ENCODE data around the gene TMEM40.
"Not testable (repeated sequence)": the region's sequence is repeated elsewhere in the genome, so short reads cannot be mapped to it uniquely, and the experiment has no call there.

TMEM40 gene

DNA sequence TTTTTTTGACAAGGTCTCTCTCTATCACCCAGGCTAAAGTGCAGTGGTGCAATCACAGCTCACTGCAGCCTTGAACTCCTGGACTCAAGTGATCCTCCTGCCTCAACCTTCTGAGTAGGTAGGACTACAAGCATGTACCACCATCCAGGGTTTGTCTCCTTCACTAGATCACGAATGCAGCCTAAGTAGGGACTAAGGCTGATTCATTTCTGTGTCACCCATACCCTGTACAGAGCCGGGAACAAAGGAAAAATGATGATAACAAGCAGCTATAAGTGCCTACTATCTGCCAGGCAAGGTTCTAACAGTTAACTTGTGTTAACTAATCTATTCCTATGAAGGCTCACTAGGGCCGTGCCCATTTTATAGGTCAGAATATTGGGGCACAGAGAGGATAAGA lies 7.0 kb downstream of the TMEM40 start:
- no peak for DNase-seq (ENCODE audit: low spot score)

DNA sequence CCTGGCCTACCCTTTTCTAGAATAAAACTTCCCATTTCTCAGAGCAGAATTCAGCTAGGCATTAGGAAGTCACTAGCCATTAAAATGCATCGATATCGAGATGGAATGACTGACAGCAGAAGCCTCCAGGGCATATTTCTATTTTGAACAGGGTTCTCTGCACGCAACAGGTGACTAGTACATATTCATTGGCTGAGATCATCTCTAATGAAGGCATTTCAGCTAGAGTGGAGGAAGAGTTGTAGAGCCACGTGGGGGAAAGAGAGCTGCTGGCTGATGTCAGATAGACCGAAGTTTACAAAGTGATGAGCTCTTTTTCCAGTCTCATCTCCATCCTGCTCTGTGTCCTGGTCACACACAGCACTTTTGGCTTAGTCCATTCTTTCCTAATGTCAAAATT lies 7.5 kb downstream of the TMEM40 start:
- DNase-seq (ENCODE audit: low spot score), result no peak

DNA sequence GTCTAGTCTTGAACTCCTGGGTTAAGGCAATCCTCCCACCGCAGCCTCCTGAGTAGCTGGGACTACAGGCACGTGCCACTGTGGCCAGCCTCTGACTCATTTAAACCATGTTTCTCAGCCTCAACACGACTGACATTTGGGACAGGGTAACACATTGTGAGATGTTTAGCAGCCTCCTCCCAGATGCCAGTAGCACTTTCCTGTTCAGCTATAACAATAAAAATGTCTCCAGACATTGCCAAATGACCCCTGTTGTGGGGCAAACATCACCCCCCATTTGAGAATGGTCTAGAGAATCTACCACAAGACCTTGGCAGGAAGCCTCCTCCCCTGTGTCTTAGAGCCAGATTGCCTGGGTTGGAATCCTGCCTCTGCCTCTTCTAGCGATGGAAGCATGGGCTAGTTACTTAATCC lies 8.4 kb downstream of the TMEM40 start:
- DNase-seq (ENCODE audit: low spot score), result no peak

DNA sequence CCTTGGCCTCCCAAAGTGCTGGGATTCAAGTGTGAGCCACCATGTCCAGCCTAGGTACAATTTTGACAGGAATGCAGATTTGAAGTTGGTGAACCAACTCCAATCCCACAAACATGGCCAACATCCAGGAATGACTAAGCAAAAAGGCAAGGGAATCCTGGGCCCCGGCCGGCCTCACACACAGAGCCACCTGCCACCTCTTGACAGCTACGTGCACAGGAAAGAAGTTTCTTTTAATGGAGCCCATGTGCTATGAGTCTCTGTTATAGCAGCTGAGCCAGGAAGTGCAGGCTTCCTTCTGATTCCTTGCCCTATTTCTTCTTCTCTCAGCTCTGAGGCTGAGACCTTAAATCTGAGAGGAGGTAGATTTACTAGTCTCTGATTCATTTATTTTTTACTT lies 8.8 kb downstream of the TMEM40 start:
- no peak for DNase-seq (ENCODE audit: low spot score)

DNA sequence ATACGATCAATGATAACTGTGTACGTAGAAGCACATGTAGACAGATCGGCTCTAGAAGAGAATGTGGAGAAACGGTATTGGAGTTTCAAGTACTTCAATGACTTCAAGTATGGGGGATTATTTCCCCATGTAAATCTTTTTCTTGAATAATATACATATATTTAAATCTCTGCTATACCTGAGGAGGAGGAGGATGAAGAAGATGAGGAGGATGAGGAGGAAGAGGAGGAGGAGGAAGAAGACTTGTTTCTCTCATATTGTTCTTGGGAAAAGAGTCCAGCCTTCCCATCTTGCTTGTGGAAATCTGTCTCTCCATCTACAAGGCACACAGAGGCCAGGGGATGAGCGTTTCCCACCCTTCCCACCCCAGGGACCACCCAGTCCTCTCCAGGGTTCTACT lies 10.6 kb downstream of the TMEM40 start:
- DNase-seq (ENCODE audit: low spot score), result no peak

DNA sequence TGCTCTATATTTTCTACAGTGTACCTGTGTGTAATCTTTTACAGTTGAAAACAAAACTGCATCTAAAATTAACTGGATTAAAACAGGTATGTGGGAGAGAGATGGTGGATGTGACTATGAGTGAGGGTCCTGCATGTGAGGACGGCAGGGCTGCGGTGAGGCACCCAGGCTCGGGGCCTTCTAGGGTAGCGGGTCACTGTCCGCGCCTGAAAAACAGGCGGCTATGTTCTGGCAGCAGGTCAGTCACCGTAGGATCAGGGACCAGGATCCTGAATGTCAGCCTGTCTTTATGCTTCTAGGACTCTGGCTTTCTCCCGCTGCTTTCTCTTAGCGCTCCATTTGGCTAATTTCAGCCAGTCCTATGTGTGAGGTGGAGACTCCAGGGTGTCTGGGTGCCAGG lies 12.6 kb downstream of the TMEM40 start:
- DNase-seq (ENCODE audit: low spot score), result no peak

DNA sequence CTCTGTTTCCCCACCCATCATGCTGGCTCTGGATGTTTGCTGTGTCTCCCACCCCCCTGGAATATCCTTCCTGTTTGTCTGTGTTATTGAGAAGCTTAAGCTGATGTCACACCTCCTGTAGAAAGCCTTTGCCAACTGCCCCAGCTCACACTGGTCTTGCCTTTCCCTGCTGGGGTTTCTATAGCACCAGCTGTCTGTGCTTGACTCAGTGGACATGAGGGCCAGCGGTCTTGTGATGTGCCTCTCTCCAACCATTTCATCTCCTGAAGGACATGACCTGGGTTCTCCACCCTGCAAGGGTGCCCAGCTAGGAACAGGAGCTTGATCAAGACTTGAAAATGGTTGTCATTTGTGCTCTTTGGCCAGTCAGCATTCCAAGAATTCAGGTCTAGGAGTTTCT lies 14.7 kb downstream of the TMEM40 start:
- no peak for DNase-seq (ENCODE audit: low spot score)

DNA sequence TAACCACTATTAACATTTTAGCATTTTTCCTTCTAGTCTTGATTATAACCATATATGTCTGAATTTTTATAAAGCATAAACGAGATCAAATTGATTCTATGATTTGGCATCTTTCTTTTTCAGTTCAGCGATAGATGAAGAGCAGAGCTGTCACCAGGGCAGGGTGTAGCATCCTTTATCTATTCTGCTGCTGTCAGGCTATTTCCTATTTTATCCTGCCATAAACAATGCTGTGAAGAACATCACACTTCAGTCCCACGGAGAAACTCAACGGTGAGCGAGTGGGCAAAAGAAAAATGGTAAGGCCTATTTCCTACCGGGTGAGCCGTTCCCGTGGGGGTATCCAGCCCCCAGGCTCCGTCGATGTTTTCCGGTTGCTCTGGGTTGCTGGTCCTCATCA lies 15.5 kb downstream of the TMEM40 start:
- DNase-seq (ENCODE audit: low spot score), result no peak

DNA sequence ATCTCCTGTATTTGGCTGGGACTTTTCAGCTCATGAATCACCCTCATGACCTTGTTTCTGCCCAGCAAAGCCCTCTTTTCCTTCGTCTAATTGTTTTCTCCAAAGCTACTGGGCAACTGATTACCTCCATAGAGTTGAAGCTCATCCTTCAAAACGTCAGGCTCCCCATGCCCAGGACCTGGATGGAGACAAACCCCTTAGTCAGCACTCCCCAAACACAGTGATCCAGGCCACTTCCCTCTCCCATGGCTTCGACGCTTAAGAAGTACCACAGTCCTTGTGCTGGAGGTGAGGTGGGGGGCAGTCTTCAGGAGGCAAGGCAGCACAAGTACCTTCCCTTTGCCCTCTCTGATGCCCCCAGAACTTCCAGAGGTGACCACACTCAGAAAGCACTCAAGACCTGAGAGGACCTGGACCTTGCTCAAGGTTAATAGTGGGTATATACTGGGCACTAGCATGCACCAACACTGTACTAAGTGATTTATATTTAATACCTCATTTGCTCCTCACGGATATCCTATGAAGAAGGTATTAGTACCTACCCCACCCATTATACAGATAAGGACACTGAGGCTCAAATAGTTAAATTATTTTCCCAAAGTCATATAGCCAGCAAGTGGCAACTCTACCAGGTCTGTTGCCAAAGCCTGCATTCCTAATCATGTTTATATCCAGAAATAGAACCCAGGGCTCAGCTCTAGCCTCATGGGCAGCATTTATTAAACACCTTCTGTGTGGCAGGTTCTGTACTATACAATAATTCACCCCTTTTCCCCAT lies 16.5 kb downstream of the TMEM40 start:
- DNase-seq (ENCODE audit: low spot score), result no peak

DNA sequence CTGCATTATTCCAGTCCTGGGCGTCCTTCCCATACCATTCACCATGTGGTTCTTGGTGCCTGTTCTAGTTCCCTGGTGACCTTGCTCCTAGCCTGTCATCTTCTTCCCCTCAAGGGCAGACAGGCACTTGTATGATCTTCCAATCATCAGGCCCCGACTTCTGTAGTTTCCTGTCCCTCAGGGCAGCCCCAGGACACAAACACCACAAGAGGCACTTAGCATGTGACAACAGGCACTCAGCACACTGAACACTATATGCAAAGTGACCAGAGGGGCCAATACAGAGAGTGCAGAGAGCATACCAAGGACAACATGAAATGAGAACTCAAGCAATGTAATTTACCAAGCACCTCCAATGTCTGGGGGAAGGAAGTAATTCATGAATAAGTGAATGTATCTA lies 17.9 kb downstream of the TMEM40 start:
- no peak for DNase-seq (ENCODE audit: low spot score)

DNA sequence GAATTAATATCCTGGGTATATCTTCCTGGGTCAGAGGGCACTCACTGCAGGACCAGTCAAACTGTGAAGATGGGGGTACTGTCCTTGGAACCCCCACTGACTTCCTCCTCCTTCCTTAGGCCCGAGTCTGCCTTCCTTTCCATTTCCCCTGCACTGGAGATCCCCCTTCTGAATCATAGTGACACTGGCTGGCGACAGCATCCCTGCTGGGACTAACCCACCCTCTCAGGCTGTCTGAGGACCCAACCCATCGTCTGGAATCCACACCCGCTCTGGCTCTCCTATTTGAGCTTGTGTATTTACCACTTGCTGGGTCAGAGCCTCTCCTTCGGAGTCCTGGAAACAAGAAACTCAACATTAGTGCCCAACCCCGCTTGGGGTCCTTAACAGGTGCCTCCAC lies 21.2 kb downstream of the TMEM40 start:
- no peak for DNase-seq (ENCODE audit: low spot score)

DNA sequence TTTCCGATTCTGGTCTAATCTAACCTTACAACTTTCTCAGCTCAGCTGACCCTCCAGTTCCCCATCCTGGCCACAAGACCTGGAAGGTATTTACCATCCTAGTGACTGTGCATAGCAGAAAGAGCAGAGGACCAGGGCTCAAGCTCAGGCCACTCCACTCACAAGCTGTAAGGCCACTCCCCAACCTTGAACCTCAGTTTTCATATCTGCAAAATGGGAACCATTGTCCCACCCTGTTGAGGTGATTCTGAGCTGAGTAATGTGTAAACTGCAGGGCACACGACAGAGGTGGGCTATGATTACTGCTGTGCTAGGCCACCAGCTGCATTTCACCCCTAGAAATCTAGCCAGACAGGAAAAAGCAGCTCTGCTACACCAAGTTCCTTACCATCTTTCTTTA lies 21.7 kb downstream of the TMEM40 start:
- DNase-seq (ENCODE audit: low spot score), result no peak

DNA sequence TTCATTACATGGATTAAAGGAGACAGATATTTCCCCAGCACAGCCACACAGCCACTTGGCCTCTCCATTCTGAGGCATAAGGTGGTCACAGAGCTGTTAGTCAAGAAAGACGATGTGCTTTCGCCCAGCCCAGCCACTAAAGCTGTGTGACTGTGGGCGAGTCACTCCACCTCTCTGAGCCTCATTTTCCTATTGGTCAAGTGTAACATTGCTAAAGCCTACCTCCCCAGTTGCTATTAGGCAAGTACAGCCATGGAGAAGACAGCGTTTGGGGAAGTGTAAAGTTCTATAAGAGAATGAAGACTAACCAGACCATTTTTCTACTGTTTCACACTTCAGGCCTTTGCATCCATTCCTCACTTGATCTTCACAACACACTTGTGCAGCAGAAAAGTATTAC lies 24.1 kb downstream of the TMEM40 start:
- no peak for DNase-seq (ENCODE audit: low spot score)

DNA sequence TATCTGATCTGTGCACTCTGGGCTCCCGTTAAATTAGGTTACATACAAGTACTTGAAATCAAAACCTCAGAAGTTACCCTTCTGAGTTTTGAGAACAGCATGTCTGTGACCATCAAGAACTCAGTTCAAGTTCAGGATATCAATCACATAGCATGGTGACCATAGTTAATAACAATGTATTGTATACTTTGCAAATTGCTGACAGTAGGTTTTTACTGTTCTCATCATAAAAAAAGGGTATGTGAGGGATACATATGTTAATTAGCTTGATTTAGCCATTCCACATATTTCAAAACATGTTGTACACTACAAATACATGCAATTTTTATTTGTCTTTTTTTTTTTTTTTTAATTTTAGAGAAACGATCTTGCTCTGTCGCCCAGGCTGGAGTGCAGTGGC lies 25.5 kb downstream of the TMEM40 start:
- DNase-seq (ENCODE audit: low spot score), result no peak

DNA sequence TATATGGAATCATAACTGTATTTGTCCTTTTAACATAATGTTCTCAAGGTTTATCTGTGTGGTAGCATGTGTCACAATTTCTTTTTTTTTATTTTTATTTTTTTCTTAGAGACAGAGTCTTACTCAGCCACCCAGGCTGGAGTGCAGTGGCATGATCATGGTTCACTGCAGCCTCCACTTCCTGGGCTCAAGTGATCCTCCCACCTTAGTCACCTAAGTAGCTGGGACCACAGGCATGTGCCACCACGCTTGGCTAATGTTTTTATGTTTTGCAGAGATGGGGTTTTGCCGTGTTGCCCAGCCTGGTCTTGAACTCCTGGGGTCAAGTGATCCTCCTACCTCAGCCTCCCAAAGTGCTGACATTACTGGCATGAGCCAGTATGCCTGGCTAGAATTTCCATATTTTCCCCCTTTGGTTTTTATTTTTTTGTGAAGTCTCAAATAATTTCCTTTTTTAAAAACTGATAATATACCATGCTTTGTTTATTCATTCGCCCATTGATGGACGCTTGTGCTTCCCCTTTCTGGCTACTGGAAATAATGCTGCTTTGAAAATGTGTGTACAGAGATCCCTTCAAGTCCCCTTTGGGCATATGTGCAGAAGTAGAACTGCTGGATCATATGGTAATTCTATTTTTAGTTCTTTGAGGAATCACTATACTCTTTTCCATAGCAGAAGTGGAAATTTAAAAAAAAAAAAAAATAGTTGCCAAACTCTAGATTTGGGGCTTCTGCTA lies 28.4 kb downstream of the TMEM40 start:
- no peak for DNase-seq (ENCODE audit: low spot score)

DNA sequence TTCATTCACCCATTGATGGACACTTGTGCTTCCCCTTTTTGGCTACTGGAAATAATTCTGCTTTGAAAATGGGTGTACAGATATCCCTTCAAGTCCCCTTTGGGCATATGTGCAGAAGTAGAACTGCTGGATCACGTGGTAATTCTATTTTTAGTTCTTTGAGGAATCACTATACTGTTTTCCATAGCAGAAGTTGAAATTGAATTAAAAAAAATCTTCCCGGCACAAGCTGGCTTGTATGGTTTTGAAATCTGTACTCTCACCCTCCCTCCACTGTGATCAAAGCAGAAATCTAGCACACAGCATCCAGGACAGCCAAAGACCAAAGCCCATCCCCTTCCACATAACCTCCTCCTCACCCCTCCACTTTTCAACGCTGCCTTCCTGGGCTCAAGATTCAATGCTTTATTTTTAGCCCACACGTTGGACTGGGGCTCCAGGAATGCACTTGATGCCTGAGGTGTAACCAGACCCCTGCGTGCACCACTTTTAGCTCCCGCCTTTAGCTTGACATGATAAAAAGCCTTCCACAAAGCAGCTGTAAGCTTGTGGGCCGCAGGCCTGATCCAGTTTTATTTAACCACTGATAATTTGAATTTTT lies 29.9 kb downstream of the TMEM40 start:
- peak; percentile 46 for DNase-seq (ENCODE audit: low spot score)

DNA sequence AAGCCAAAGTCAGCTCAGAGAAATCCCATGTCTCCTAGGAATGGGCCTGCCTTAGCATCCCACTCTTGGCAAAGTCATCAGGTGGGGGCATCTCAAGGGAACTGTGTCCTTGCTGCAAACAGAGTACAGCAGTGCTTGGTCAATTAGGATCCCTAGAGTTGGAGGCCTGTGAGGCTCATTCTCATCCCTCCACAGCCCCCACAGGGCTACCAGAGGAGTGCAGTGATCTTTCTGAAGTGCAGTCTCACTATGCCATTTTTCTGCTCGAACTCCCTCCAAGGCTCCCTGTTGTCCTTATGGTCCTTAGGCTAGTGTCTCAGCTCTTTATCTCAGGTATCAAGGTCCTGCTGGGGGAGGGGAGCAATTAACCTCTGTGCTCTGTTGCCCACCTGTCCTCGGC lies 31.1 kb downstream of the TMEM40 start:
- DNase-seq (ENCODE audit: low spot score), result no peak

DNA sequence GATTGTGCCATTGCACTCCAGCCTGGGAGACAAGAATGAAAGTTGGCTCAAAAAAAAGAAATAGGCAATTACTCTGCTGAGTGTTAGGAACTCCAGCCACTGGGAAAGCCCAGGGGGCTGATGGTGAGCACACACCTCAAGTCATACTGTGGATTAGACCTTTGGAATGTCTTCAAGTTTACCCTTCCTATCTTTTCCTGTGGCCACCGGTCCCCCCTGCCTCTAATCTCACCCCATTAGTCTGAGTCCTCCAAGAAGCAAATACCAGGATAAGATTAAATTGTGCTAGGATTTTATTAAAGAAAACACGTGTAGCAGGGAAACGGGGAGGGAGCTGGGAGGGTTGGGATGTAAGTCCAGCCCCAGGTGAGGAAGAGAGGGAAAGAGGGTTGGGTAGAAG lies 31.6 kb downstream of the TMEM40 start:
- DNase-seq (ENCODE audit: low spot score), result no peak

DNA sequence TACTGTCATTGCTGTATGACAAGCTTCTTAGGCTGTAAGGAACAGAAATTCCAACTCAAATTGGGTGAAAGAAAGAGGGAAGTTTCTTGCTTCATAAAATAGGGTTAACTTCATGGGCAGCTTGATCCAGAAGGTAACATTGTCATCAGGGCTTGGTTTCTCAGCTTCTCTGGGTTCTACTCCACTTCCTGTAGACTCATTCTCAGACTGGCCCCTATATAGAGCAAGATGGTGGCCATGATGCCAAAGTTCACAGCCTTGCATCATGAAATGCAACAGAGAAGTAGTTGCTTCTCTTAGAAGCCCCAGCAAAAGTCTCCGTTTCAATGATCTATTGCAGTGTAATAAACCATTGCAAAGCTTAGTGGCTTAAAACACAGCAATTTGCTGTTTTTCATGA lies 33.6 kb downstream of the TMEM40 start:
- DNase-seq (ENCODE audit: low spot score), result no peak

DNA sequence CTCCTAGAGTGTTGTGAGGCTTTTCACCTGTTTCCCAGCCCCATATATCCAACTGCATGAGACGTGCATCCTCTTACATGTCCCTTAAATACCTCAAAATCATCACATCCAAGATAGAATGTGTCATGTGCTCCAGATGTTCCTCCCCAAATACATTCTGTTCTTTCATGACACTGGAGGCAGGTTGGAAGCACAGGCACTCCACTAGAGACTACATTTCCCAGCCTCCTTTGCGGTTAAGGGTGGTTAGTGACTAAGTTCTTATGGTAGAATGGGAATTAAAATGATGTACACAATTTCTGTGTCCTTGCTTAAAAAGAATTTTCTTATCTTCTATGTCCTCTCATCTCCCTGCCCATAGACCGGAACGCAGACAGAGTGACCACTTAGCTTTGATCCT lies 34.3 kb downstream of the TMEM40 start:
- DNase-seq (ENCODE audit: low spot score), result no peak

DNA sequence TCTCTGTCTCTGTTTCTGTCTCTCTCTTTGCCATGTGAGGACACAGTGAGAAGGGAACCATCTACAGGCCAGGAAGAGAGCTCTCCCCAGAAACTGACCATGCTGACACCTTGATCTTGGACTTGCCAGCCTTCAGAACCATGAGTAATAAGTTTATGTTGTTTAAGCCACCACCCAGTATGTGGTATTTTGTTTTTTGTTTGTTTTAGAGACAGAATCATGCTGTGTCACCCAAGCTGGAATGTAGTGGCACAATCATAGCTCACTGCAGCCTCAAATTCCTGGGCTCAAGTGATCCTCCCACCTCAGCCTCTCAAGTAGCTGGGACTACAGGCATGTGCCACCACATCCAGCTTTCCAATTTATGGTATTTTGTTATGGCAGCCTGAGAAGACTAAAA lies 35.7 kb downstream of the TMEM40 start:
- not testable (repeated sequence) for DNase-seq (ENCODE audit: low spot score)

DNA sequence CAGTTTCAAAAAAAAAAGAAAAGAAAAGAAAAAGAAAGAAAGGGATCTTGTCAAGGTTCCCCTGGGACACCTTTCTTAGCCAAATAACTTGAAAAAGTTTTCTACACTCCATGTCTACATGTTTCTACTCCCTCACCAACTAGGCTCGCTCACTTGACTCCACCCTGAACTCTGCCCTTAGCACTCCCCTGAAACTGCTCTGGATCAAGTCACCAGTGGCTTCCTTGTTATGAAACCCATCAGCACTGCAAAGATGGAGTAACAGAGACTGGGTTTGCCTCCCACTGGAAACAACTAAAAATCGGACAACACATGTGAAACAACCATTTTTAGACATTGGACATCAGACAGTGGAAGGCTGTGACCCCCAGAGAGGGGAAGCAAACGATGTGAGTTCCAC lies 36.8 kb downstream of the TMEM40 start:
- no peak for DNase-seq (ENCODE audit: low spot score)
